ENCODE measurements around the gene RNF6.
A peak's percentile ranks its signal among the peaks of the same experiment; 100 is the strongest.

RNF6 gene

DNA sequence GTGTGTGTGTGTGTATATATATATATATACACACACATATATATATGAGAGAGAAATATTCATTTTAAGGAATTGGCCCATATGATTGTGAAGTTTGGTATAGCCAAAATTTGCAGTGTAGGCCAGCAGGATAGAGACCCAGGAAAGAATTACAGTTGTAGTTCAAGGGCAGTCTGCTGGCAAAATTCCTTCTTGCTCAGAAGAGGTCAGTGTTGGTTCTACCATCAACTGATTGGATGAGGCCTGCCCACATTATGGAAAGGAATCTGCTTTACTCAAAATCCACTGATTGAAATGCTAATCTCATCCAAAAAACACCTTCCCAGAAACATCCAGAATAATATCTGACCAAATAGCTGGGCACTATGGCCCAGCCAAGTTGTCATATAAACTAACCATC, 24.0 kb downstream of the RNF6 start:
- peak; percentile 44 for DNase-seq
- TF ChIP-seq, protein P1, sequence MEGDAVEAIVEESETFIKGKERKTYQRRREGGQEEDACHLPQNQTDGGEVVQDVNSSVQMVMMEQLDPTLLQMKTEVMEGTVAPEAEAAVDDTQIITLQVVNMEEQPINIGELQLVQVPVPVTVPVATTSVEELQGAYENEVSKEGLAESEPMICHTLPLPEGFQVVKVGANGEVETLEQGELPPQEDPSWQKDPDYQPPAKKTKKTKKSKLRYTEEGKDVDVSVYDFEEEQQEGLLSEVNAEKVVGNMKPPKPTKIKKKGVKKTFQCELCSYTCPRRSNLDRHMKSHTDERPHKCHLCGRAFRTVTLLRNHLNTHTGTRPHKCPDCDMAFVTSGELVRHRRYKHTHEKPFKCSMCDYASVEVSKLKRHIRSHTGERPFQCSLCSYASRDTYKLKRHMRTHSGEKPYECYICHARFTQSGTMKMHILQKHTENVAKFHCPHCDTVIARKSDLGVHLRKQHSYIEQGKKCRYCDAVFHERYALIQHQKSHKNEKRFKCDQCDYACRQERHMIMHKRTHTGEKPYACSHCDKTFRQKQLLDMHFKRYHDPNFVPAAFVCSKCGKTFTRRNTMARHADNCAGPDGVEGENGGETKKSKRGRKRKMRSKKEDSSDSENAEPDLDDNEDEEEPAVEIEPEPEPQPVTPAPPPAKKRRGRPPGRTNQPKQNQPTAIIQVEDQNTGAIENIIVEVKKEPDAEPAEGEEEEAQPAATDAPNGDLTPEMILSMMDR (IDR thresholded peaks at IDR 0.05; ENCODE audit: low read depth, low read length) = peak; percentile 64
- Histone ChIP-seq H3K27me3 (ENCODE audit: insufficient read depth, low read depth, severe bottlenecking) (no peaks in the 10 kb centered on the region), H3K27ac (no peak overlapping the region), H3K36me3 (no peaks in the 10 kb centered on the region), H3K4me3 (ENCODE audit: low read depth, low read length) (no peak overlapping the region), H3K9me3 (ENCODE audit: severe bottlenecking) (peaks cover 5% of the 10 kb centered on the region)

DNA sequence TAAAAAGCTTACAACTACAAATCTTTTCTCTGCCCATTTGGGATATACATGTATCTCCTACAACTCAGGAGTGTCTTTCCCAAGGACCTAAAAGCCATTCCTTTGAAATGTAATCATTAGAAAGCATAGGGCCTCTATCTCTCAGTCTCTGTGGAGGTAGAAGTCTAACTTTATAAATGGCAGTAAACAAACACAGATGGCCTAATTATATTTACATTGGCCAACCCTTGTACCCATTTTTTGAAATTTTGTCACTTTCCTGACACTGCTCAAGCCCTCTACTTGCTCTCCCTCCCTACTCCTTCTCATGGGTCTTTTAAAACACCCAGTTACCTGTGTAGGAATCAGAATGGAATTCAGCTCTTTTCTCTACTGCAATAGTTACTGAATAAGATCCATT, 24.8 kb downstream of the RNF6 start:
- Histone ChIP-seq H3K27ac (no peak overlapping the region), H3K9me3 (ENCODE audit: severe bottlenecking) (peaks cover 11% of the 10 kb centered on the region), H3K36me3 (no peaks in the 10 kb centered on the region), H3K4me3 (ENCODE audit: low read depth, low read length) (no peak overlapping the region), H3K27me3 (ENCODE audit: insufficient read depth, low read depth, severe bottlenecking) (no peaks in the 10 kb centered on the region)
- DNase-seq = no peak
- TF ChIP-seq, protein P1 (IDR thresholded peaks at IDR 0.05; ENCODE audit: low read depth, low read length) = no peak

DNA sequence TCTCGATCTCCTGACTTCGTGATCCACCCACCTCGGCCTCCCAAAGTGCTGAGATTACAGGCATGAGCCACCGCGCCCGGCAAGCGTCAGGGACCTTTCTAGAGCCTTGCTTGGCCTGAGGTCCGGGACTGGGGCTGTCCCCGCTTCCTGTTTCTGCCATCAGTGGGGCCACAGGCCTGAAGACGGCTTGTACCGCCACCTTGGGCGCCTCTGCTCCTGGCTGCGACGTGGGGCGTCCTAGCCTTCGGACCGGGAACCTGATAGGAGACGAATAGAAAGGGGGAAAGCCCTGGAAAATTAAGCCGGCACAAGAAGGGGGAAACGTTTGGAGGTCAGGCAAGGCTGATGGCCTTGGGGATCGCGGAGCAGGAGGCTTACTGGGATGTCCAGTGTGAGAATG, 35.1 kb downstream of the RNF6 start:
- no peak for DNase-seq
- H3K4me3 ChIP-seq (ENCODE audit: low read depth, low read length) = no peak overlapping the region
- H3K9me3 ChIP-seq (ENCODE audit: severe bottlenecking) = peaks cover 2% of the 10 kb centered on the region
- H3K27me3 ChIP-seq (ENCODE audit: insufficient read depth, low read depth, severe bottlenecking) = no peaks in the 10 kb centered on the region
- H3K36me3 ChIP-seq = no peaks in the 10 kb centered on the region
- TF ChIP-seq, protein P1 (IDR thresholded peaks at IDR 0.05; ENCODE audit: low read depth, low read length) = no peak
- no peak overlapping the region for H3K27ac ChIP-seq

DNA sequence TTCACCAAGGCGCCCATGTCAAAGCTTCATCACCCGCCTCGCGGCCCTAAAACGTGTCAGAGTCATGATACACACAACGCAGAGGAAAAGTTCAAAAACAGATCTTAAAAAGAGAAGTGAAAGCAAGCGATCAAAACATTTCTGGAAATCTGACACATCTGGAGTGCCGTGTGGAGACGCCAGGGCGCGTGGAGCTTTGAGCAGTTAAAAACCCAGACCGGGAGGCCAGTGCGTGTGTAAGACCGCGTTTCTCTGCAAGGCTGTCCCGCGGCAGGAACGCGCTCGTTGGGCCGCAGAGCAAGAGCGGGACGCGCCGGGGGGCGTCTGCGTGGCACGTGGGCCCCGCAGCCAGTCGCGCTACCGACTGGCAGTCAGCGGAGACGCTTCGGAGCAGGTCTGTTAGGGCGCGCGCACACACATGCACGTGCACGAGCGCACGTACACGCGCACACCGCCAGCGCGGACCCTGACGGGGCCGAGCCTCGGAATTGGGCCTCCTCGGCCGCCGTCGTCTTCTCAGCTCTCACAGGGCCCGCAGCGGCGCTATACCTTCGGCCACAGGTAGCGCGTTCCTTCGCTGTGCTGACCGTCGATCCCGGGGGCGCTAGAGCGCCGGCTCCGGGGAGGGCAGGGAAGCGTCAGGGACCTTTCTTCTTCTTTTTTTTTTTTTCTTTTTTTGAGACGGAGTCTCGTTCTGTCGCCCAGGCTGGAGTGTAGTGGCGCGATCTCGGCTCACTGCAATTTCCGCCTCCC, 35.8 kb downstream of the RNF6 start:
- Histone ChIP-seq H3K27ac (no peak overlapping the region), H3K27me3 (ENCODE audit: insufficient read depth, low read depth, severe bottlenecking) (no peaks in the 10 kb centered on the region), H3K4me3 (ENCODE audit: low read depth, low read length) (no peak overlapping the region), H3K36me3 (no peaks in the 10 kb centered on the region), H3K9me3 (ENCODE audit: severe bottlenecking) (no peaks in the 10 kb centered on the region)
- TF ChIP-seq, protein P1 (IDR thresholded peaks at IDR 0.05; ENCODE audit: low read depth, low read length) = no peak
- DNase-seq = no peak

DNA sequence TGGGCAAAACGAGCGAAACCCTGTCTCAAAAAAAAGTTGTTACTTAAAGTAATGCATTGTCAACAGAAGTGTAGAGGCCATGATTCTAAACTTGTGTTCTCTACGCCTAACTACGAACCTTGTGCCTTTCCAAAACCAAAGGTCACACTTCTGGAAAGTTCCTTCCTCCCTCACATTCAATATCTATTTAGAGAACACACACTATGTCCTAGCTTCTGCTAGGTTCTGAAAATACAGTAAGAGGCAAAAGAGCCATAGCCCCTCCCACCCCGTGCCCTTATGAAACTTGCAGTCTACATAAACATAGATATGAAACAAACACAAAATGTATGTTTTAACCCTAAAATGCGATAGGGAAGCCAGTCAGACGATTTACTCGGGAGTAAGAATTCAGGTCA, 36.4 kb downstream of the RNF6 start:
- H3K4me3 ChIP-seq (ENCODE audit: low read depth, low read length) = no peak overlapping the region
- H3K27me3 ChIP-seq (ENCODE audit: insufficient read depth, low read depth, severe bottlenecking) = no peaks in the 10 kb centered on the region
- H3K9me3 ChIP-seq (ENCODE audit: severe bottlenecking) = no peaks in the 10 kb centered on the region
- no peak overlapping the region for H3K27ac ChIP-seq
- DNase-seq = no peak
- TF ChIP-seq, protein P1 (IDR thresholded peaks at IDR 0.05; ENCODE audit: low read depth, low read length) = no peak
- H3K36me3 ChIP-seq = no peaks in the 10 kb centered on the region

DNA sequence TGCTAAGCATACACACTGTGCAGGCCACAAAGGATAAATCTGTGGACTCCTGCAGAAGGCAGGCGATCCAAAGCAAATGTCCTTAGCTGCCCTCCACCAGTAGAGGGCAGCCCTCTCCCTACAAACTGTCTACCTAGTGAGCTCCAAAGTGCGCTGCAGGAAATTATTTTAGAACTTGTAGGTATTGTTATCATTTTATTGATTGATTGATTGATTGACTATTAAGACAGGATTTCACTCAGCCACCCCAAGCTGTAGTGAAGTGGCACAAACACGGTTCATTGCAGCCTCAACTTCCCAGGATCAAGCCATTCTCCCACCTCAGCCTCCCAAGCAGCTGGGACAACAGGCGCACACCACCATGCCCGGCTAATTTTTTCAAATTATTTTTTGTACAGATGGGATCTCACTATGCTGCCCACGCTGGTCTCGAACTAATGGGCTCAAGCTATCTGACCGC, 37.3 kb downstream of the RNF6 start:
- Histone ChIP-seq H3K9me3 (ENCODE audit: severe bottlenecking) (no peaks in the 10 kb centered on the region), H3K27ac (no peak overlapping the region), H3K4me3 (ENCODE audit: low read depth, low read length) (no peak overlapping the region), H3K36me3 (no peaks in the 10 kb centered on the region), H3K27me3 (ENCODE audit: insufficient read depth, low read depth, severe bottlenecking) (no peaks in the 10 kb centered on the region)
- DNase-seq = peak; percentile 85
- TF ChIP-seq, protein P1 (IDR thresholded peaks at IDR 0.05; ENCODE audit: low read depth, low read length) = peak; percentile 97
